OCI-LY3 (cell line): ENCODE data around the gene BAHD1.

Experiments used
- H2AFZ ChIP-seq: fragments of 200-600, 300-600 bp; shearing (Covaris generic); 2 replicates; pipeline ENCODE4 v1.6.0; 2014; ENCODE audit warnings: antibody characterized with exemption, low read depth, low read length
- H3K27ac ChIP-seq: fragments of 200-600, 300-600 bp; sonication (generic); 2 replicates; pipeline ENCODE4 v1.5.1; 2014; ENCODE audit warnings: mild to moderate bottlenecking, low read length, moderate library complexity, mixed read lengths
- H3K27me3 ChIP-seq: fragments of 200-600, 300-600 bp; sonication (generic); 2 replicates; pipeline ENCODE4 v1.6.1; 2014; ENCODE audit warnings: low read depth, low read length, mixed read lengths
- H3K36me3 ChIP-seq: fragments of 200-600, 300-600 bp; sonication (generic); replicated peaks from 2 replicates; pipeline ENCODE3; 2014; ENCODE audit warnings: low read depth, low read length, mixed read lengths
- H3K4me1 ChIP-seq: fragments of 300-600, 200-600 bp; sonication (generic); 2 replicates; pipeline ENCODE4 v1.6.1; 2014; ENCODE audit warnings: low read length, mixed read lengths
- H3K4me2 ChIP-seq: fragments of 200-600, 300-600 bp; sonication (generic); 2 replicates; pipeline ENCODE4 v1.6.1; 2014; ENCODE audit warnings: low read length, mixed read lengths
- H3K4me3 ChIP-seq: fragments of 300-600, 200-600 bp; sonication (generic); 2 replicates; pipeline ENCODE4 v1.5.1; 2014; ENCODE audit warnings: antibody characterized with exemption, mild to moderate bottlenecking, low read length, moderate library complexity
- H3K79me2 ChIP-seq: fragments of 300-600, 200-600 bp; shearing (Covaris generic); 2 replicates; pipeline ENCODE4 v1.6.1; 2014; ENCODE audit warnings: mild to moderate bottlenecking, low read length, mixed read lengths
- H3K9ac ChIP-seq: fragments of 300-600, 200-600 bp; shearing (Covaris generic); 2 replicates; pipeline ENCODE4 v1.6.0; 2014; ENCODE audit warnings: mild to moderate bottlenecking, low read length, moderate library complexity
- H3K9me3 ChIP-seq: fragments of 200-600, 300-600 bp; shearing (Covaris generic); 2 replicates; pipeline ENCODE4 v1.6.1; 2014; ENCODE audit warnings: low read length, mixed read lengths; ENCODE audit not compliant: insufficient read depth
- H4K20me1 ChIP-seq: fragments of 200-600, 300-600 bp; sonication (generic); 2 replicates; pipeline ENCODE4 v1.6.1; 2016; ENCODE audit warnings: low read length, mixed read lengths; ENCODE audit not compliant: insufficient read depth
- CTCF ChIP-seq: fragments of 200-600, 300-600 bp; sonication (generic); IDR thresholded peaks from 2 replicates; pipeline ENCODE4 v1.5.1; 2014; ENCODE audit warnings: antibody characterized with exemption, low read length, low read depth
- EZH2phosphoT487 ChIP-seq: fragments of 200-600 bp; shearing (Covaris generic); IDR thresholded peaks from 2 replicates; pipeline ENCODE4 v1.6.1; 2018; ENCODE audit warnings: antibody characterized with exemption, mixed run types, low read depth

The BAHD1 gene

GRCh38 chr15:40510201-40510600 lies 69.4 kb downstream of the BAHD1 start:
- no peaks in the 10 kb centered on the region for H4K20me1 ChIP-seq
- H3K4me1 ChIP-seq, result peaks cover 14% of the 10 kb centered on the region
- H3K4me3 ChIP-seq, result no peak overlapping the region
- H3K79me2 ChIP-seq, result no peaks in the 10 kb centered on the region
- no peak overlapping the region for H3K27ac ChIP-seq
- TF ChIP-seq CTCF (no peak), EZH2phosphoT487 (no peak)
- H3K4me2 ChIP-seq, result peak overlapping the region; percentile 80
- peak overlapping the region; percentile 91; the same call in 1 of the 2 replicates for H2AFZ ChIP-seq
- no peak overlapping the region for H3K9ac ChIP-seq
- H3K9me3 ChIP-seq, result no peaks in the 10 kb centered on the region
- no peaks in the 10 kb centered on the region for H3K36me3 ChIP-seq
- H3K27me3 ChIP-seq, result peaks cover 24% of the 10 kb centered on the region

- H3K9ac ChIP-seq, result peak overlapping the region; percentile 64
- no peak overlapping the region for H3K27ac ChIP-seq
- H4K20me1 ChIP-seq, result no peaks in the 10 kb centered on the region
- no peaks in the 10 kb centered on the region for H3K9me3 ChIP-seq
- H3K4me3 ChIP-seq, result peak overlapping the region; percentile 87
- H3K4me1 ChIP-seq, result peaks cover 14% of the 10 kb centered on the region
- H3K27me3 ChIP-seq, result peaks cover 22% of the 10 kb centered on the region
- H3K79me2 ChIP-seq, result no peaks in the 10 kb centered on the region
- no peaks in the 10 kb centered on the region for H3K36me3 ChIP-seq
- peak overlapping the region; percentile 80 for H3K4me2 ChIP-seq
- H2AFZ ChIP-seq, result peak overlapping the region; percentile 91
- TF ChIP-seq CTCF, result no peak
- TF ChIP-seq EZH2phosphoT487, result no peak
These were observed 70.3 kb downstream of the BAHD1 start for GRCh38 chr15:40511093-40511471.

- Histone ChIP-seq H3K27me3 (peaks cover 22% of the 10 kb centered on the region), H3K4me1 (peaks cover 11% of the 10 kb centered on the region), H4K20me1 (no peaks in the 10 kb centered on the region), H3K4me3 (peak overlapping the region; percentile 87), H2AFZ (peak overlapping the region; percentile 91), H3K4me2 (peak overlapping the region; percentile 80), H3K9me3 (no peaks in the 10 kb centered on the region), H3K9ac (peak overlapping the region; percentile 64), H3K27ac (no peak overlapping the region), H3K79me2 (no peaks in the 10 kb centered on the region), H3K36me3 (no peaks in the 10 kb centered on the region)
- TF ChIP-seq CTCF (no peak), EZH2phosphoT487 (no peak)
These were observed 70.8 kb downstream of the BAHD1 start for GRCh38 chr15:40511472-40512133.

GRCh38 chr15:40512440-40512839 lies 71.7 kb downstream of the BAHD1 start:
- H3K9ac ChIP-seq, result no peak overlapping the region
- H3K9me3 ChIP-seq, result no peaks in the 10 kb centered on the region
- no peaks in the 10 kb centered on the region for H3K79me2 ChIP-seq
- no peak overlapping the region for H2AFZ ChIP-seq
- H3K27ac ChIP-seq, result no peak overlapping the region
- peaks cover 21% of the 10 kb centered on the region for H3K27me3 ChIP-seq
- H3K36me3 ChIP-seq, result no peaks in the 10 kb centered on the region
- no peak overlapping the region for H3K4me2 ChIP-seq
- H3K4me3 ChIP-seq, result no peak overlapping the region
- no peaks in the 10 kb centered on the region for H4K20me1 ChIP-seq
- TF ChIP-seq EZH2phosphoT487, result no peak
- no peak for TF ChIP-seq CTCF
- H3K4me1 ChIP-seq, result 0 out of 2 replicates have a peak, but pooled peaks cover 6% of the 10 kb centered on the region
